B cell (primary cell): ENCODE data around the gene WFDC1. TPM values are rescaled to one million over a fixed set of nuclear protein-coding genes. Genes with fewer than 3 reads are reported as not detected.
"Not testable (repeated sequence)": the region's sequence is repeated elsewhere in the genome, so short reads cannot be mapped to it uniquely, and the experiment has no call there.

Experiments
- ATAC-seq: fragments of 200-7000 bp; cut with Tn5 transposase; one replicate; pipeline ENCODE4 v1.10.0; 2021; ENCODE audit warnings: low read depth, mild to moderate bottlenecking, moderate number of reproducible peaks, moderate library complexity
- CTCF ChIA-PET: fragments of 350-600 bp; sonication (Branson Sonifier 250); formaldehyde crosslinking; loops from one replicate; lab custom pipeline; 2021; ENCODE audit warnings: antibody characterized with exemption, inconsistent platforms; lab: Charles Lee
- POLR2A ChIA-PET: fragments of 350-600 bp; sonication (Branson Sonifier 250); formaldehyde crosslinking; loops from one replicate; lab custom pipeline; 2021; ENCODE audit warnings: antibody characterized with exemption; lab: Charles Lee
- DNase-seq: peaks from one replicate; pipeline ENCODE4 v3.0.0; 2013
- H2AFZ ChIP-seq: 2 replicates; pipeline ENCODE4 v1.6.1; 2012; ENCODE audit warnings: mild to moderate bottlenecking, low read depth, low read length; ENCODE audit not compliant: insufficient read depth, poor library complexity, severe bottlenecking
- H3K27ac ChIP-seq, 2 donors: 1 replicate in 1 of 2; 2 replicates in 1 of 2; pipeline ENCODE4 v1.5.1; 2012 to 2013; ENCODE audit warnings: low read length in 2 of 2, mild to moderate bottlenecking in 2 of 2, moderate library complexity in 1 of 2
- H3K27me3 ChIP-seq, 4 experiments: fragments of 200-600 bp in 1 of 4; sonication (generic) in 1 of 4; replicated peaks in 1 of 4; 1 replicate in 2 of 4; 2 replicates in 2 of 4; pipeline versions ENCODE4 v1.6.1 to v1.7.0; 2013 to 2016; ENCODE audit warnings: low read length in 3 of 4, mild to moderate bottlenecking in 2 of 4, mixed read lengths in 1 of 4, moderate library complexity in 1 of 4; ENCODE audit not compliant: insufficient read depth in 4 of 4, control insufficient read depth in 3 of 4; ENCODE audit errors: control extremely low read depth in 1 of 4
- H3K36me3 ChIP-seq, 2 experiments: replicated peaks in 1 of 2; 1 replicate in 1 of 2; 2 replicates in 1 of 2; pipeline versions ENCODE4 v1.6.1 to v1.7.1; 2013; ENCODE audit warnings: low read length in 1 of 2; ENCODE audit not compliant: insufficient read depth in 2 of 2, control insufficient read depth in 1 of 2; ENCODE audit errors: control extremely low read depth in 1 of 2, extremely low read depth in 1 of 2
- H3K4me1 ChIP-seq, 2 donors: fragments of 200-600 bp in 1 of 2; sonication (generic) in 1 of 2; 1 replicate in 1 of 2; 2 replicates in 1 of 2; pipeline versions ENCODE4 v1.5.1 to v1.6.1; 2013 to 2017; ENCODE audit warnings: low read length in 2 of 2; ENCODE audit not compliant: control insufficient read depth in 2 of 2, insufficient read depth in 2 of 2
- H3K4me2 ChIP-seq: replicated peaks from 2 replicates; pipeline ENCODE3; 2012; ENCODE audit warnings: mild to moderate bottlenecking, low read depth, low read length; ENCODE audit not compliant: poor library complexity, severe bottlenecking
- H3K4me3 ChIP-seq, 5 experiments: fragments of 200-600 bp in 1 of 5; sonication (generic) in 1 of 5; 1 replicate in 3 of 5; 2 replicates in 2 of 5; pipeline versions ENCODE4 v1.5.1 to v1.7.0; 2011 to 2016; ENCODE audit warnings: low read length in 4 of 5, mild to moderate bottlenecking in 4 of 5, low read depth in 2 of 5, control low read depth in 1 of 5, moderate library complexity in 1 of 5; ENCODE audit not compliant: insufficient read depth in 1 of 5; ENCODE audit errors: control extremely low read depth in 1 of 5, extremely low read depth in 1 of 5
- H3K79me2 ChIP-seq: fragments of 200-600 bp; sonication (generic); one replicate; pipeline ENCODE4 v1.6.0; 2016; ENCODE audit warnings: low read length; ENCODE audit not compliant: control insufficient read depth, insufficient read depth
- H3K9ac ChIP-seq: fragments of 200-600 bp; sonication (generic); 2 replicates; pipeline ENCODE4 v1.6.1; 2017; ENCODE audit warnings: mild to moderate bottlenecking, low read length, moderate library complexity
- H3K9me3 ChIP-seq, 3 donors: one replicate each; pipeline versions ENCODE4 v1.6.1 to v1.7.1; 2013; ENCODE audit warnings: low read length in 2 of 3; ENCODE audit not compliant: control insufficient read depth in 2 of 3, insufficient read depth in 1 of 3; ENCODE audit errors: control extremely low read depth in 1 of 3
- H4K20me1 ChIP-seq: 2 replicates; pipeline ENCODE4 v1.6.0; 2012; ENCODE audit warnings: mild to moderate bottlenecking, low read length; ENCODE audit not compliant: insufficient read depth, control insufficient read depth, poor library complexity, severe bottlenecking
- H3K27ac Mint-ChIP-seq: one replicate; pipeline ENCODE4 v1.8.0; 2021; ENCODE audit warnings: mixed read lengths
- H3K27me3 Mint-ChIP-seq: one replicate; pipeline ENCODE4 v1.8.0; 2021; ENCODE audit warnings: mixed read lengths
- H3K4me1 Mint-ChIP-seq: one replicate; pipeline ENCODE4 v1.8.0; 2021; ENCODE audit warnings: mixed read lengths
- H3K4me3 Mint-ChIP-seq: one replicate; pipeline ENCODE4 v1.8.0; 2021; ENCODE audit warnings: mixed read lengths
- H3K9me3 Mint-ChIP-seq: one replicate; pipeline ENCODE4 v1.8.0; 2022; ENCODE audit warnings: mixed read lengths; ENCODE audit not compliant: insufficient read depth
- CTCF ChIP-seq: fragments of 200-600 bp; IDR thresholded peaks from one replicate; pipeline ENCODE4 v1.8.0; 2022; ENCODE audit warnings: antibody characterized with exemption, mild to moderate bottlenecking
- EZH2 ChIP-seq: IDR thresholded peaks from 2 replicates; pipeline ENCODE4 v1.6.1; 2012; ENCODE audit warnings: borderline replicate concordance, low read depth, mild to moderate bottlenecking, moderate library complexity, low read length; ENCODE audit not compliant: insufficient read depth, poor library complexity, severe bottlenecking
- WGBS: methylation state at CpG from one replicate; pipeline ENCODE4 v1.1.5; 2013; ENCODE audit warnings: missing lambda C conversion rate; ENCODE audit not compliant: insufficient coverage; 5-methylcytosine and 5-hydroxymethylcytosine counted together
- intact Hi-C: fragments of 100-400 bp; cut with micrococcal nuclease; formaldehyde crosslinking; loops from one replicate; pipeline ENCODE4 v1.10.0; 2022
- polyA plus RNA-seq: library from polyadenylated mRNA; depleted of rRNA; stranded (reverse); fragments of >200 nt; gene quantifications from 2 replicates; pipeline ENCODE4 v1.2.3, GENCODE V29; 2012
- total RNA-seq, 2 donors: library from RNA; stranded (reverse); fragments of 120-200 nt in 1 of 2; gene quantifications; 1 replicate in 1 of 2; 2 replicates in 1 of 2; pipeline versions ENCODE4 v1.2.3 to v1.2.4, GENCODE V29; 2013 to 2022

Gene WFDC1
- total and polyA plus RNA-seq, 2 donors (not counting 1 experiment from before 2014, with no cell fraction given) = not detected

- Histone ChIP-seq H3K4me3 (no peak overlapping the region), H3K36me3 (no peaks in the 10 kb centered on the region), H3K79me2 (no peaks in the 10 kb centered on the region), H3K9ac (no peak overlapping the region), H3K4me1 (no peaks in the 10 kb centered on the region), H3K9me3 (peaks cover 0 to 15% (median 0%) of the 10 kb centered on the region in 3 donors), H3K4me2 (no peak overlapping the region), H4K20me1 (no peaks in the 10 kb centered on the region), H2AFZ (no peak overlapping the region), H3K27me3 (no peaks in the 10 kb centered on the region), H3K27ac (no peak overlapping the region)
- ATAC-seq = no peak
- no peaks in the 10 kb centered on the region for H3K4me1 Mint-ChIP-seq
- ChIA-PET POLR2A (no interaction called here), CTCF (no interaction called here)
- H3K9me3 Mint-ChIP-seq = peaks cover 7% of the 10 kb centered on the region
- peaks cover 4% of the 10 kb centered on the region for H3K27me3 Mint-ChIP-seq
- intact Hi-C loops = no loop called here
- no peak overlapping the region for H3K4me3 Mint-ChIP-seq
- 85% methylated on average over 14 of the region's 18 CpGs for WGBS
- TF ChIP-seq CTCF (no peak), EZH2 (no peak)
- no peak for DNase-seq
- H3K27ac Mint-ChIP-seq = no peak overlapping the region
Measured at GRCh38 chr16:84340325-84341040, 45.8 kb downstream of the WFDC1 start.

GRCh38 chr16:84341528-84342295 lies 47.0 kb downstream of the WFDC1 start:
- POLR2A ChIA-PET = no interaction called here
- TF ChIP-seq EZH2 (no peak), CTCF (no peak)
- ATAC-seq (no peak), DNase-seq (no peak)
- 96% methylated on average over 22 of the region's 24 CpGs for WGBS
- Mint-ChIP-seq H3K4me3 (no peak overlapping the region), H3K27ac (no peak overlapping the region), H3K4me1 (no peaks in the 10 kb centered on the region), H3K27me3 (peaks cover 7% of the 10 kb centered on the region), H3K9me3 (peaks cover 7% of the 10 kb centered on the region)
- Histone ChIP-seq H3K27ac (no peak overlapping the region), H3K9me3 (peaks cover 0 to 10% (median 0%) of the 10 kb centered on the region in 3 donors), H3K9ac (no peak overlapping the region), H3K4me3 (no peak overlapping the region), H2AFZ (no peak overlapping the region), H3K27me3 (no peaks in the 10 kb centered on the region), H3K4me2 (no peak overlapping the region), H4K20me1 (no peaks in the 10 kb centered on the region), H3K36me3 (no peaks in the 10 kb centered on the region), H3K4me1 (no peaks in the 10 kb centered on the region), H3K79me2 (no peaks in the 10 kb centered on the region)
- intact Hi-C loops = no loop called here
- CTCF ChIA-PET = no interaction called here

DNA sequence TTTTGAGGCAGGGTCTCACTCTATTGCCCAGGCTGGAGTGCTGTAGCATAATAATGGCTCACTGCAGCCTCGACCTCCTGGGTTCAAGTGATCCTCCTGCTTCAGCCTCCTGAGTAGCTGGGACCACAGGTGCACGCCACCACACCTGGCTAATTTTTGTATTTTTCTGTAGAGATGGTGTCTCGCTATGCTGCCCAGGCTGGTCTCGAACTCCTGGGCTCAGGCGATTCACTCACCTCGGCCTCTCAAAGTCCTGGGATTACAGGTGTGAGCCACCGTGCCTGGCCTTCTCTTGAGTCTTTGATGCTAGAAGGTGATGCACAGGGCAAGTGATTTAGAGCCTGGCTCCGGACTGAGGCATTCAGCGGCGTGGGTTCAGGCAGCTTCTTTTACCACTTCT lies 49.1 kb downstream of the WFDC1 start:
- H3K27me3 Mint-ChIP-seq, POLR2A ChIA-PET, CTCF ChIA-PET: not testable (repeated sequence)

More for the DNA sequence above, 49.1 kb downstream of the WFDC1 start:
- H3K4me1 Mint-ChIP-seq, DNase-seq, H3K9me3 Mint-ChIP-seq, H3K4me1 ChIP-seq, H3K4me2 ChIP-seq, H3K9ac ChIP-seq, H3K27me3 ChIP-seq, H3K36me3 ChIP-seq, intact Hi-C loops, ATAC-seq, H3K79me2 ChIP-seq, H3K4me3 Mint-ChIP-seq, H2AFZ ChIP-seq, H3K4me3 ChIP-seq, H4K20me1 ChIP-seq, H3K9me3 ChIP-seq, H3K27ac Mint-ChIP-seq, H3K27ac ChIP-seq: not testable (repeated sequence)
- 91% methylated on average over 7 of the region's 10 CpGs for WGBS
